ENCODE data around the gene RNF144B.

The RNF144B gene

GRCh38 chr6:18515767-18516166, 128.6 kb downstream of the RNF144B start:
- peak; percentile 43 for DNase-seq
